CD14-positive monocyte (primary cell): ENCODE data around the gene SYNPO. TPM values are rescaled to one million over a fixed set of nuclear protein-coding genes. Genes with fewer than 3 reads are reported as not detected.

Experiments
- DNase-seq, 3 donors: peaks; one replicate each; pipeline ENCODE4 v3.0.0-alpha.2; 2011 to 2022
- H2AFZ ChIP-seq: 2 replicates; pipeline ENCODE4 v1.6.0; 2012; ENCODE audit warnings: mild to moderate bottlenecking, low read depth, low read length, inconsistent platforms; ENCODE audit not compliant: insufficient read depth, poor library complexity, severe bottlenecking
- H3K27ac ChIP-seq, 2 donors: 1 replicate in 1 of 2; 2 replicates in 1 of 2; pipeline ENCODE4 v1.5.1; 2012 to 2013; ENCODE audit warnings: low read length in 2 of 2, control low read depth in 1 of 2, inconsistent platforms in 1 of 2, low read depth in 1 of 2, mild to moderate bottlenecking in 1 of 2
- H3K27me3 ChIP-seq, 2 donors: one replicate each; pipeline versions ENCODE4 v1.6.0 to v1.6.1; 2011 to 2013; ENCODE audit warnings: low read length in 2 of 2; ENCODE audit not compliant: control insufficient read depth in 2 of 2, insufficient read depth in 2 of 2
- H3K36me3 ChIP-seq, 2 donors: replicated peaks in 1 of 2; 1 replicate in 1 of 2; 2 replicates in 1 of 2; pipeline versions ENCODE4 v1.5.1 to v1.6.1; 2012 to 2013; ENCODE audit warnings: low read length in 2 of 2, control low read depth in 1 of 2, inconsistent platforms in 1 of 2, mild to moderate bottlenecking in 1 of 2; ENCODE audit not compliant: insufficient read depth in 2 of 2, control insufficient read depth in 1 of 2
- H3K4me1 ChIP-seq, 2 donors: 1 replicate in 1 of 2; 2 replicates in 1 of 2; pipeline versions ENCODE4 v1.5.1 to v1.6.1; 2012 to 2013; ENCODE audit warnings: low read length in 2 of 2, control low read depth in 1 of 2, inconsistent platforms in 1 of 2, mild to moderate bottlenecking in 1 of 2, moderate library complexity in 1 of 2; ENCODE audit not compliant: insufficient read depth in 2 of 2, control insufficient read depth in 1 of 2
- H3K4me2 ChIP-seq: replicated peaks from 2 replicates; pipeline ENCODE3; 2012; ENCODE audit warnings: low read length, moderate library complexity, mild to moderate bottlenecking; ENCODE audit not compliant: poor library complexity, severe bottlenecking; ENCODE audit errors: extremely low read depth
- H3K4me3 ChIP-seq, 3 experiments: fragments of 200-600 bp in 1 of 3; sonication (generic) in 1 of 3; replicated peaks in 1 of 3; 1 replicate in 2 of 3; 2 replicates in 1 of 3; pipeline ENCODE4 v1.5.1; 2011 to 2013; ENCODE audit warnings: low read length in 3 of 3, mild to moderate bottlenecking in 3 of 3, control low read depth in 2 of 3, low read depth in 2 of 3, inconsistent platforms in 1 of 3, moderate library complexity in 1 of 3
- H3K79me2 ChIP-seq: 2 replicates; pipeline ENCODE4 v1.6.0; 2012; ENCODE audit warnings: mild to moderate bottlenecking, control low read depth, inconsistent platforms, low read length, moderate library complexity; ENCODE audit not compliant: insufficient read depth
- H3K9ac ChIP-seq: 2 replicates; pipeline ENCODE4 v1.6.0; 2017; ENCODE audit warnings: low read length, mild to moderate bottlenecking; ENCODE audit not compliant: insufficient read depth, poor library complexity, severe bottlenecking
- H3K9me3 ChIP-seq, 2 donors: replicated peaks in 1 of 2; 1 replicate in 1 of 2; 2 replicates in 1 of 2; pipeline versions ENCODE4 v1.5.1 to v1.6.1; 2012 to 2013; ENCODE audit warnings: low read length in 2 of 2, control low read depth in 1 of 2; ENCODE audit not compliant: control insufficient read depth in 1 of 2, insufficient read depth in 1 of 2
- H4K20me1 ChIP-seq: 2 replicates; pipeline ENCODE4 v1.6.0; 2012; ENCODE audit warnings: mild to moderate bottlenecking, low read length, control low read depth, moderate library complexity; ENCODE audit not compliant: insufficient read depth
- H3K27ac Mint-ChIP-seq, 7 donors: one replicate each; pipeline ENCODE4 v1.8.0; 2020; ENCODE audit warnings: mild to moderate bottlenecking in 7 of 7, mixed read lengths in 7 of 7, moderate library complexity in 6 of 7, inconsistent platforms in 2 of 7
- H3K27me3 Mint-ChIP-seq, 3 donors: one replicate each; pipeline ENCODE4 v1.8.0; 2021 to 2022; ENCODE audit warnings: low read depth in 3 of 3, mild to moderate bottlenecking in 3 of 3, mixed read lengths in 3 of 3, moderate library complexity in 3 of 3, inconsistent platforms in 1 of 3
- H3K36me3 Mint-ChIP-seq, 2 donors: one replicate each; pipeline ENCODE4 v1.8.0; 2020; ENCODE audit warnings: mixed read lengths in 2 of 2, inconsistent platforms in 1 of 2, mild to moderate bottlenecking in 1 of 2
- H3K4me1 Mint-ChIP-seq: one replicate; pipeline ENCODE4 v1.8.0; 2020; ENCODE audit warnings: mild to moderate bottlenecking, mixed read lengths
- H3K4me3 Mint-ChIP-seq, 2 donors: one replicate each; pipeline ENCODE4 v1.8.0; 2020; ENCODE audit warnings: mild to moderate bottlenecking in 2 of 2, mixed read lengths in 2 of 2, moderate library complexity in 1 of 2
- H3K9me3 Mint-ChIP-seq, 7 donors: one replicate each; pipeline ENCODE4 v1.8.0; 2020 to 2022; ENCODE audit warnings: mixed read lengths in 7 of 7, mild to moderate bottlenecking in 6 of 7, moderate library complexity in 6 of 7, inconsistent platforms in 2 of 7
- CTCF ChIP-seq: fragments of 200-600 bp; IDR thresholded peaks from one replicate; pipeline ENCODE4 v1.8.0; 2022; ENCODE audit warnings: antibody characterized with exemption, mild to moderate bottlenecking
- WGBS: methylation state at CpG from one replicate; pipeline ENCODE4 v1.1.5; 2013; ENCODE audit warnings: missing lambda C conversion rate; ENCODE audit not compliant: insufficient coverage; 5-methylcytosine and 5-hydroxymethylcytosine counted together
- intact Hi-C, 2 donors: fragments of 100-400 bp; cut with micrococcal nuclease; formaldehyde crosslinking; loops; one replicate each; pipeline versions ENCODE4 v1.15.0 to v1.15.1; 2023
- polyA plus RNA-seq, 3 donors: library from polyadenylated mRNA; depleted of rRNA in 1 of 3; unstranded in 2 of 3; stranded (reverse) in 1 of 3; fragments of 300-500 nt in 2 of 3; fragments of >200 nt in 1 of 3; fragmentation: Illumina TruSeq in 2 of 3; gene quantifications; 1 replicate in 2 of 3; 2 replicates in 1 of 3; pipeline ENCODE4 v1.2.3, GENCODE V29; 2012 to 2021

Gene SYNPO
- polyA plus RNA-seq, 3 donors, result not detected

GRCh38 chr5:150596826-150597225 is 43.6 kb upstream of the SYNPO start:
- H3K36me3 ChIP-seq, result no peaks in the 10 kb centered on the region
- Mint-ChIP-seq H3K27me3 (no peaks in the 10 kb centered on the region), H3K27ac (peak overlapping the region in 1 of 7 donors; percentile 33), H3K4me1 (peaks cover 12% of the 10 kb centered on the region), H3K4me3 (no peak overlapping the region), H3K9me3 (peaks cover 0 to 2% (median 0%) of the 10 kb centered on the region in 7 donors), H3K36me3 (no peaks in the 10 kb centered on the region)
- no peaks in the 10 kb centered on the region for H3K4me1 ChIP-seq
- H3K27ac ChIP-seq, result no peak overlapping the region
- no peak overlapping the region for H2AFZ ChIP-seq
- H4K20me1 ChIP-seq, result no peaks in the 10 kb centered on the region
- no peak for DNase-seq
- no peaks in the 10 kb centered on the region for H3K27me3 ChIP-seq
- intact Hi-C loops, result no loop called here
- no peak for TF ChIP-seq CTCF
- H3K4me3 ChIP-seq, result no peak overlapping the region
- no peak overlapping the region for H3K4me2 ChIP-seq
- no peaks in the 10 kb centered on the region for H3K9me3 ChIP-seq
- no CpG with 5 or more reads among the region's 3 CpGs for WGBS
- no peak overlapping the region for H3K9ac ChIP-seq
- no peaks in the 10 kb centered on the region for H3K79me2 ChIP-seq

GRCh38 chr5:150598006-150598405 is 42.5 kb upstream of the SYNPO start:
- no peaks in the 10 kb centered on the region for H3K79me2 ChIP-seq
- Mint-ChIP-seq H3K27ac (no peak overlapping the region), H3K36me3 (no peaks in the 10 kb centered on the region), H3K4me1 (peaks cover 12% of the 10 kb centered on the region), H3K9me3 (peaks cover 0 to 2% (median 0%) of the 10 kb centered on the region in 7 donors), H3K4me3 (no peak overlapping the region), H3K27me3 (peaks cover 0 to 2% (median 0%) of the 10 kb centered on the region in 3 donors)
- 35% methylated on average over 8 of the region's 10 CpGs for WGBS
- H3K9me3 ChIP-seq, result no peaks in the 10 kb centered on the region
- no peak overlapping the region for H3K9ac ChIP-seq
- H3K4me2 ChIP-seq, result no peak overlapping the region
- intact Hi-C loops, result no loop called here
- H3K36me3 ChIP-seq, result no peaks in the 10 kb centered on the region
- no peaks in the 10 kb centered on the region for H4K20me1 ChIP-seq
- no peaks in the 10 kb centered on the region for H3K27me3 ChIP-seq
- TF ChIP-seq CTCF, result no peak
- no peak for DNase-seq
- H3K4me3 ChIP-seq, result no peak overlapping the region
- no peak overlapping the region for H3K27ac ChIP-seq
- H2AFZ ChIP-seq, result peak overlapping the region; percentile 17
- no peaks in the 10 kb centered on the region for H3K4me1 ChIP-seq
